Nephron progenitor cell (in vitro differentiated cells): ENCODE data around the gene PARP16.

Source experiments
- DNase-seq: peaks from one replicate; pipeline ENCODE4 v3.0.0; 2021
- H3K27ac Mint-ChIP-seq: 2 replicates; pipeline ENCODE4 v1.8.0; 2021; ENCODE audit warnings: mild to moderate bottlenecking, moderate library complexity, mixed read lengths
- H3K27me3 Mint-ChIP-seq: 2 replicates; pipeline ENCODE4 v1.8.0; 2021; ENCODE audit warnings: mild to moderate bottlenecking, low read depth, mixed read lengths; ENCODE audit not compliant: poor library complexity
- H3K36me3 Mint-ChIP-seq: 2 replicates; pipeline ENCODE4 v1.8.0; 2021; ENCODE audit warnings: low read depth, mixed read lengths
- H3K4me1 Mint-ChIP-seq: 2 replicates; pipeline ENCODE4 v1.8.0; 2021; ENCODE audit warnings: mixed read lengths
- H3K4me3 Mint-ChIP-seq: 2 replicates; pipeline ENCODE4 v1.8.0; 2021; ENCODE audit warnings: mild to moderate bottlenecking, moderate library complexity, mixed read lengths
- H3K9me3 Mint-ChIP-seq: 2 replicates; pipeline ENCODE4 v1.8.0; 2021; ENCODE audit warnings: mild to moderate bottlenecking, moderate library complexity, mixed read lengths
- TF ChIP-seq, protein P1 (sequence below): fragments of 200-600 bp; sonication (generic); IDR thresholded peaks from 2 replicates; pipeline ENCODE4 v1.5.0; 2021; ENCODE audit warnings: antibody characterized with exemption

Gene PARP16

GRCh38 chr15:65222891-65223290 lies 63.8 kb downstream of the PARP16 start:
- Mint-ChIP-seq H3K4me1 (peaks cover 10% of the 10 kb centered on the region), H3K27ac (no peak overlapping the region), H3K4me3 (no peak overlapping the region), H3K36me3 (no peaks in the 10 kb centered on the region), H3K9me3 (no peaks in the 10 kb centered on the region), H3K27me3 (peaks cover 11% of the 10 kb centered on the region)
- DNase-seq: no peak
- TF ChIP-seq, protein P1, sequence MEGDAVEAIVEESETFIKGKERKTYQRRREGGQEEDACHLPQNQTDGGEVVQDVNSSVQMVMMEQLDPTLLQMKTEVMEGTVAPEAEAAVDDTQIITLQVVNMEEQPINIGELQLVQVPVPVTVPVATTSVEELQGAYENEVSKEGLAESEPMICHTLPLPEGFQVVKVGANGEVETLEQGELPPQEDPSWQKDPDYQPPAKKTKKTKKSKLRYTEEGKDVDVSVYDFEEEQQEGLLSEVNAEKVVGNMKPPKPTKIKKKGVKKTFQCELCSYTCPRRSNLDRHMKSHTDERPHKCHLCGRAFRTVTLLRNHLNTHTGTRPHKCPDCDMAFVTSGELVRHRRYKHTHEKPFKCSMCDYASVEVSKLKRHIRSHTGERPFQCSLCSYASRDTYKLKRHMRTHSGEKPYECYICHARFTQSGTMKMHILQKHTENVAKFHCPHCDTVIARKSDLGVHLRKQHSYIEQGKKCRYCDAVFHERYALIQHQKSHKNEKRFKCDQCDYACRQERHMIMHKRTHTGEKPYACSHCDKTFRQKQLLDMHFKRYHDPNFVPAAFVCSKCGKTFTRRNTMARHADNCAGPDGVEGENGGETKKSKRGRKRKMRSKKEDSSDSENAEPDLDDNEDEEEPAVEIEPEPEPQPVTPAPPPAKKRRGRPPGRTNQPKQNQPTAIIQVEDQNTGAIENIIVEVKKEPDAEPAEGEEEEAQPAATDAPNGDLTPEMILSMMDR: no peak

- no peak for DNase-seq
- no peaks in the 10 kb centered on the region for H3K9me3 Mint-ChIP-seq
- H3K4me1 Mint-ChIP-seq: peaks cover 10% of the 10 kb centered on the region
- H3K4me3 Mint-ChIP-seq: no peak overlapping the region
- H3K27me3 Mint-ChIP-seq: peaks cover 11% of the 10 kb centered on the region
- TF ChIP-seq, protein P1: no peak
- H3K27ac Mint-ChIP-seq: no peak overlapping the region
- H3K36me3 Mint-ChIP-seq: no peaks in the 10 kb centered on the region
Observed at GRCh38 chr15:65221697-65222096, 65.0 kb downstream of the PARP16 start.

- Mint-ChIP-seq H3K9me3 (no peaks in the 10 kb centered on the region), H3K27ac (no peak overlapping the region), H3K4me3 (no peak overlapping the region), H3K27me3 (peaks cover 18% of the 10 kb centered on the region), H3K36me3 (no peaks in the 10 kb centered on the region), H3K4me1 (peaks cover 14% of the 10 kb centered on the region)
- no peak for DNase-seq
- TF ChIP-seq, protein P1: no peak
Observed at GRCh38 chr15:65219137-65219536, 67.5 kb downstream of the PARP16 start.

GRCh38 chr15:65217526-65218482 lies 68.9 kb downstream of the PARP16 start:
- DNase-seq: no peak
- Mint-ChIP-seq H3K4me1 (peaks cover 20% of the 10 kb centered on the region), H3K27me3 (peaks cover 18% of the 10 kb centered on the region), H3K4me3 (no peak overlapping the region), H3K9me3 (no peaks in the 10 kb centered on the region), H3K27ac (no peak overlapping the region), H3K36me3 (no peaks in the 10 kb centered on the region)
- TF ChIP-seq, protein P1: no peak

DNA sequence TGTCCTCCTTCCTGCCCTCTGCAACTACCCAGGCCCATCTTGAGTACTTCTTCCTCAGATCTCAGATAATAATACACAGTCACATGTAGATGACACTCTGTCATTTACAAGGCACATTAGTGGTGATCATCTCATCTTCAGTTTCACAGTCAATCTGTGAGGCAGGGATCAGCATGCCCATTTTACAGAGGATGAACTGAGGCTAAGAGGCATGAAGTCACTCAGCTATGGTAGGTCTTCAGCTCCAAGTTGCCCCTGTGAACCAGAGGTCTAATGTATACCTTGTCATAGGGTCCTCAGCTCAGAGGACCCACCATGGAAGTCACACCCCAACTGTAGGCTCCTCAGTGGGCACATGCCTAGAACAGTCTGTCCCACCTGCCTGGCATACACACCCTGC lies 71.2 kb downstream of the PARP16 start:
- no peaks in the 10 kb centered on the region for H3K36me3 Mint-ChIP-seq
- no peak overlapping the region for H3K4me3 Mint-ChIP-seq
- no peak for DNase-seq
- H3K9me3 Mint-ChIP-seq: no peaks in the 10 kb centered on the region
- H3K27ac Mint-ChIP-seq: no peak overlapping the region
- peaks cover 39% of the 10 kb centered on the region for H3K4me1 Mint-ChIP-seq
- H3K27me3 Mint-ChIP-seq: peaks cover 13% of the 10 kb centered on the region
- TF ChIP-seq, protein P1: no peak

DNA sequence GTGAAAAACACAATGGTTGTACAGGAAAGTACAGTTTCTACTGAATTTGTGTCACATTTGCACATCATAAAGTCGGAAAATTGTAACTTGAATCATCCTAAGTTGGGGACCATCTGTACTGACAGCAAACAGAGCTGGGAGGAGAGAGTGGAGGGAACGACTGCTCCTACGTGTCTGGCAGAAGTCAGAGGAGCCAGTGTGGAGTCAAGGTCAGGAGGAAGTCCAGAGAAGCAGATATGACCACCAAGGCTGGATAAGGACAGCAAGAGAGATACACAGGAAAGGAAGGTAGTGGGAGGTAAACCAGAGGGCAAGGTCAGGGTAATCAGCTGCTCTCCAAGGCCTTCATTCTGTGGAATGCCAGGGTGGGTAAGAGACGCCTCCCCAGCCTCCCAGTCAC lies 72.7 kb downstream of the PARP16 start:
- Mint-ChIP-seq H3K9me3 (no peaks in the 10 kb centered on the region), H3K4me1 (peaks cover 54% of the 10 kb centered on the region), H3K27ac (peak overlapping the region; percentile 14), H3K27me3 (peaks cover 13% of the 10 kb centered on the region), H3K36me3 (no peaks in the 10 kb centered on the region), H3K4me3 (no peak overlapping the region)
- TF ChIP-seq, protein P1: no peak
- no peak for DNase-seq
